Renal cortical epithelial cell (primary cell): ENCODE data around the gene ACTR1B. TPM values are rescaled to one million over a fixed set of nuclear protein-coding genes. Genes with fewer than 3 reads are reported as not detected.
"Not testable (repeated sequence)": the region's sequence is repeated elsewhere in the genome, so short reads cannot be mapped to it uniquely, and the experiment has no call there.

ENCODE experiments used
- DNase-seq: peaks from one replicate; pipeline ENCODE4 v3.0.0-alpha.2; 2011; ENCODE audit warnings: low read depth
- total RNA-seq: library from RNA; depleted of rRNA; stranded (reverse); fragments of >200 nt; gene quantifications from 2 replicates; pipeline ENCODE4 v1.2.3, GENCODE V29; 2014

Gene ACTR1B
- total RNA-seq, 1 donor from 2014 or later = 75.3 TPM

GRCh38 chr2:97615746-97616145, 48.1 kb downstream of the ACTR1B start:
- DNase-seq = not testable (repeated sequence)

DNA sequence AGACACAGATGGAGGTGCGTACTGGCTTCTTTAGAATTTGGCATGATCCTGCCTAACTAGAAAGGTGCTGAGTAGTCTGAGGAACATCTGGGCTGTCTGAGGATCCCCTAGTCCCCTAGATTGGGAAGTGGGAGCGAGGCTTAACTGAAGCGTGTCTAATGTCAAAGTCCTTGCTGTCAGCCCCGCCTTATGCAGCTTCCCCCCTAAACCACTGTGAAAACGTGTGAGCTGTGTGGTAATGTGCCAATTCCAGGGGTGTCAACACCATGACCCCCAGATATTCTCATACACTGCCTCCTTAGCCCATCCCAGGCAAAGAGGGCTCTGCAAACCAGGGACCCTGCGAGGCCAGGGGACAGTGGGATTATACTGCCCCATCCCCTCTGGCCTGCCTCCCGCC, 51.9 kb downstream of the ACTR1B start:
- not testable (repeated sequence) for DNase-seq

DNA sequence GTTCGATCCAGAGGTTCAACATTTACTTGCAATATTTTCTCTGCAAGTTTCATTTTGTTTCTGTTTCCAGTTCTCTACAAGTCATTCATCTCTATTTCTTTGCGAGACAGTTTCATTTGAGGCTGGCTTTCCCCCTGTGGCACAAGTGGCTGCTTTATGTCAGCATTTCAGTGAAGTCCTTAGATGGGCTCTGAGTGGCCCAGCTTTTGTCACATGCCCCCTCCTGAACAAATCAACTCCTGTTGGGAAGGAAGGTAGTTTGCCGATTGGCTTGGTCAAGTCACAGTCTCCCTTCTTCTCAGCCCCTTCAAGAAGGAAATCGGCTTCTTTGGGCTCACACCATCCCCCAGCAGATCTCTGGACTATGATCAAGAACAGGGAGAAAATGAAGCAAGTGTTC, 55.1 kb downstream of the ACTR1B start:
- DNase-seq = not testable (repeated sequence)

Other genes with a start within 250 kb of the ACTR1B start
- 16.0 and 38.1 TPM in 2 replicates for gene ANKRD36B, start 74.2 kb downstream of the ACTR1B start, total RNA-seq
- 143 and 359 TPM in 2 replicates for gene COX5B, start 18.0 kb downstream of the ACTR1B start, total RNA-seq
- 0.17 and 3.9 TPM in 2 replicates for gene C2orf92, start 5.7 kb upstream of the ACTR1B start, total RNA-seq
- not detected in 2 replicates for gene ZAP70, start 49.5 kb upstream of the ACTR1B start, total RNA-seq